H9 (cell line): ENCODE data around the gene SOS1. TPM values are rescaled to one million over a fixed set of nuclear protein-coding genes. Genes with fewer than 3 reads are reported as not detected.

Source experiments
- DNase-seq: peaks from one replicate; pipeline ENCODE4 v3.0.0-alpha.2; 2017
- H2AFZ ChIP-seq: one replicate; pipeline ENCODE4 v1.6.1; 2013; ENCODE audit warnings: mild to moderate bottlenecking, low read length, control low read depth, moderate library complexity
- H2AK5ac ChIP-seq: 2 replicates; pipeline ENCODE4 v1.6.1; 2013; ENCODE audit warnings: low read length, control low read depth, mixed read lengths; ENCODE audit not compliant: insufficient read length
- H2BK120ac ChIP-seq: one replicate; pipeline ENCODE4 v1.6.1; 2013; ENCODE audit warnings: low read depth, mild to moderate bottlenecking, low read length, control low read depth, inconsistent platforms; ENCODE audit not compliant: poor library complexity, severe bottlenecking
- H2BK12ac ChIP-seq: 2 replicates; pipeline ENCODE4 v1.6.1; 2013; ENCODE audit warnings: low read length, control low read depth, mixed read lengths, low read depth; ENCODE audit not compliant: insufficient read length
- H2BK15ac ChIP-seq: 2 replicates; pipeline ENCODE4 v1.6.1; 2013; ENCODE audit warnings: low read depth, low read length, control low read depth
- H2BK20ac ChIP-seq: one replicate; pipeline ENCODE4 v1.6.1; 2013; ENCODE audit warnings: low read depth, mild to moderate bottlenecking, low read length, control low read depth, inconsistent platforms; ENCODE audit not compliant: poor library complexity, severe bottlenecking
- H2BK5ac ChIP-seq: 2 replicates; pipeline ENCODE4 v1.6.1; 2013; ENCODE audit warnings: low read length, control low read depth, mixed read lengths; ENCODE audit not compliant: insufficient read length
- H3K14ac ChIP-seq: 2 replicates; pipeline ENCODE4 v1.6.1; 2013; ENCODE audit warnings: low read length, control low read depth; ENCODE audit not compliant: insufficient read depth
- H3K18ac ChIP-seq: 2 replicates; pipeline ENCODE4 v1.6.1; 2013; ENCODE audit warnings: low read depth, mild to moderate bottlenecking, mixed read lengths, low read length, control low read depth; ENCODE audit not compliant: insufficient read length
- H3K23ac ChIP-seq: 2 replicates; pipeline ENCODE4 v1.6.1; 2013; ENCODE audit warnings: low read length, control low read depth, mixed read lengths, low read depth; ENCODE audit not compliant: insufficient read length
- H3K23me2 ChIP-seq: 2 replicates; pipeline ENCODE4 v1.6.1; 2013; ENCODE audit warnings: low read depth, mild to moderate bottlenecking, mixed read lengths, low read length, control low read depth; ENCODE audit not compliant: insufficient read length, poor library complexity, severe bottlenecking
- H3K27ac ChIP-seq: 2 replicates; pipeline ENCODE4 v1.5.1; 2013; ENCODE audit warnings: low read length, control low read depth, mixed read lengths, low read depth; ENCODE audit not compliant: insufficient read length
- H3K27me3 ChIP-seq: 2 replicates; pipeline ENCODE4 v1.6.1; 2013; ENCODE audit warnings: low read length, control low read depth, inconsistent platforms; ENCODE audit not compliant: insufficient read depth
- H3K4ac ChIP-seq: 2 replicates; pipeline ENCODE4 v1.6.1; 2013; ENCODE audit warnings: low read depth, mild to moderate bottlenecking, control low read depth, inconsistent platforms, low read length, moderate library complexity
- H3K4me1 ChIP-seq: 2 replicates; pipeline ENCODE4 v1.6.1; 2013; ENCODE audit warnings: low read length, control low read depth, inconsistent platforms; ENCODE audit not compliant: insufficient read depth
- H3K4me2 ChIP-seq: 2 replicates; pipeline ENCODE4 v1.6.1; 2013; ENCODE audit warnings: low read length, control low read depth, mixed read lengths; ENCODE audit not compliant: insufficient read length, insufficient read depth
- H3K56ac ChIP-seq: 2 replicates; pipeline ENCODE4 v1.6.1; 2013; ENCODE audit warnings: low read depth, mild to moderate bottlenecking, mixed read lengths, low read length, control low read depth; ENCODE audit not compliant: insufficient read length
- H3K79me1 ChIP-seq: 2 replicates; pipeline ENCODE4 v1.6.1; 2013; ENCODE audit warnings: low read depth, mild to moderate bottlenecking, moderate library complexity, low read length, control low read depth, inconsistent platforms; ENCODE audit not compliant: insufficient read depth, poor library complexity, severe bottlenecking
- H3K79me2 ChIP-seq: 2 replicates; pipeline ENCODE4 v1.6.1; 2013; ENCODE audit warnings: low read length, control low read depth, inconsistent platforms; ENCODE audit not compliant: insufficient read depth
- H3K9ac ChIP-seq: 2 replicates; pipeline ENCODE4 v1.6.1; 2013; ENCODE audit warnings: low read length, control low read depth, mixed read lengths; ENCODE audit not compliant: insufficient read length; ENCODE audit errors: extremely low read depth
- H3K9me3 ChIP-seq: one replicate; pipeline ENCODE4 v1.6.1; 2013; ENCODE audit warnings: low read depth, low read length, inconsistent platforms; ENCODE audit not compliant: control insufficient read depth
- H3T11ph ChIP-seq: one replicate; pipeline ENCODE4 v1.6.1; 2013; ENCODE audit warnings: mild to moderate bottlenecking, low read length, control low read depth, inconsistent platforms
- H4K20me1 ChIP-seq: one replicate; pipeline ENCODE4 v1.6.1; 2013; ENCODE audit not compliant: control insufficient read depth, insufficient read length, insufficient read depth
- H4K5ac ChIP-seq: 2 replicates; pipeline ENCODE4 v1.6.1; 2013; ENCODE audit warnings: low read depth, mild to moderate bottlenecking, mixed read lengths, low read length, control low read depth; ENCODE audit not compliant: insufficient read length
- H4K8ac ChIP-seq: replicated peaks from 2 replicates; pipeline ENCODE4 v1.6.1; 2013; ENCODE audit warnings: low read length, control low read depth, mixed read lengths, low read depth; ENCODE audit not compliant: insufficient read length
- H4K91ac ChIP-seq: 2 replicates; pipeline ENCODE4 v1.6.1; 2013; ENCODE audit warnings: low read depth, mild to moderate bottlenecking, moderate library complexity, mixed read lengths, low read length, control low read depth; ENCODE audit not compliant: insufficient read length
- H3K27ac Mint-ChIP-seq, 3 experiments: 2 replicates in 2 of 3; 3 replicates in 1 of 3; pipeline ENCODE4 v1.8.0; 2020 to 2021; ENCODE audit warnings: mixed read lengths in 3 of 3, mild to moderate bottlenecking in 1 of 3, moderate library complexity in 1 of 3
- H3K27me3 Mint-ChIP-seq: 2 replicates; pipeline ENCODE4 v1.8.0; 2021; ENCODE audit warnings: low read depth, mild to moderate bottlenecking, moderate library complexity, mixed read lengths
- H3K36me3 Mint-ChIP-seq, 3 experiments: 2 replicates in 2 of 3; 3 replicates in 1 of 3; pipeline ENCODE4 v1.8.0; 2020 to 2021; ENCODE audit warnings: low read depth in 3 of 3, mixed read lengths in 3 of 3; ENCODE audit not compliant: insufficient read depth in 1 of 3
- H3K4me1 Mint-ChIP-seq, 2 experiments: 2 replicates each; pipeline ENCODE4 v1.8.0; 2020; ENCODE audit warnings: mixed read lengths in 2 of 2
- H3K4me3 Mint-ChIP-seq, 2 experiments: 2 replicates in 1 of 2; 3 replicates in 1 of 2; pipeline ENCODE4 v1.8.0; 2020 to 2021; ENCODE audit warnings: mild to moderate bottlenecking in 2 of 2, mixed read lengths in 2 of 2, moderate library complexity in 1 of 2
- H3K9me3 Mint-ChIP-seq, 2 experiments: 2 replicates in 1 of 2; 3 replicates in 1 of 2; pipeline ENCODE4 v1.8.0; 2020; ENCODE audit warnings: mild to moderate bottlenecking in 2 of 2, mixed read lengths in 2 of 2, moderate library complexity in 1 of 2
- CTCF ChIP-seq: fragments of 200-600 bp; sonication (generic); conservative IDR thresholded peaks from 3 replicates; pipeline ENCODE4 v1.8.0; 2021; ENCODE audit warnings: antibody characterized with exemption, mild to moderate bottlenecking
- WGBS: extraction: QIAGEN DNeasy Blood & Tissue Kit; methylation state at CpG from one replicate; pipeline ENCODE4 v1.1.7; 2013; ENCODE audit warnings: missing lambda C conversion rate, low lambda C conversion rate, mixed read lengths; ENCODE audit not compliant: insufficient read length; ENCODE audit errors: extremely low coverage; 5-methylcytosine and 5-hydroxymethylcytosine counted together
- total RNA-seq: library from RNA; stranded (reverse); gene quantifications from 2 replicates; pipeline ENCODE4 v1.2.1, GENCODE V29; 2021

Gene SOS1
- total RNA-seq, 1 experiment from 2014 or later = 35.8 TPM

- Histone ChIP-seq H3K9me3 (no peaks in the 10 kb centered on the region), H3K23ac (no peak overlapping the region), H2AFZ (no peak overlapping the region), H2BK12ac (no peak overlapping the region), H3K27me3 (no peaks in the 10 kb centered on the region), H3K9ac (no peak overlapping the region), H3T11ph (no peak overlapping the region), H3K4ac (no peak overlapping the region), H3K56ac (no peak overlapping the region), H3K79me1 (no peaks in the 10 kb centered on the region), H2BK15ac (no peak overlapping the region), H3K14ac (no peak overlapping the region), H3K4me1 (peaks cover 3% of the 10 kb centered on the region; the same call in 1 of the 2 replicates), H4K5ac (no peak overlapping the region), H3K4me2 (no peak overlapping the region), H3K79me2 (no peaks in the 10 kb centered on the region), H2BK5ac (no peak overlapping the region), H4K91ac (no peak overlapping the region), H2AK5ac (no peak overlapping the region), H2BK20ac (no peak overlapping the region), H2BK120ac (no peak overlapping the region), H3K23me2 (no peaks in the 10 kb centered on the region), H3K27ac (no peak overlapping the region), H4K8ac (no peak overlapping the region), H4K20me1 (no peaks in the 10 kb centered on the region), H3K18ac (no peak overlapping the region)
- Mint-ChIP-seq H3K36me3 (no peaks in the 10 kb centered on the region), H3K27me3 (no peaks in the 10 kb centered on the region), H3K9me3 (peaks cover 0 to 3% of the 10 kb centered on the region in 2 experiments; a peak in 1 of 5 replicates), H3K4me3 (no peak overlapping the region), H3K4me1 (peaks cover 0 to 7% of the 10 kb centered on the region in 2 experiments; a peak in 2 of 4 replicates), H3K27ac (no peak overlapping the region)
- no peak for DNase-seq
- no CpG with 5 or more reads among the region's 9 CpGs for WGBS
- TF ChIP-seq CTCF = no peak
Observed at GRCh38 chr2:39150890-39151497, 30.1 kb upstream of the SOS1 start.
